ENCODE data around the gene PPP2R2D.

The PPP2R2D gene

GRCh38 chr10:131854579-131855335, 46.1 kb upstream of the PPP2R2D start:
- H3K27me3 ChIP-seq (replicated peaks; ENCODE audit: control insufficient read depth, insufficient read depth, low read length): no peaks in the 10 kb centered on the region
- DNase-seq (ENCODE audit: extremely low read depth, insufficient read length): no peak

GRCh38 chr10:131855461-131856401, 45.1 kb upstream of the PPP2R2D start:
- DNase-seq (ENCODE audit: extremely low read depth, insufficient read length): no peak
- no peaks in the 10 kb centered on the region for H3K36me3 ChIP-seq (ENCODE audit: control insufficient read depth, insufficient read depth, low read length)
- H3K4me3 ChIP-seq (replicated peaks; ENCODE audit: low read depth, low read length): no peak overlapping the region
- H3K27me3 ChIP-seq (replicated peaks; ENCODE audit: control insufficient read depth, insufficient read depth, low read length): no peaks in the 10 kb centered on the region
- no peak for TF ChIP-seq CTCF (IDR thresholded peaks at IDR 0.05; ENCODE audit: insufficient read depth, low read length, poor library complexity, severe bottlenecking)

More at GRCh38 chr10:131854579-131855335, 46.1 kb upstream of the PPP2R2D start:
- Histone ChIP-seq H3K36me3 (ENCODE audit: control insufficient read depth, insufficient read depth, low read length) (no peaks in the 10 kb centered on the region), H3K4me3 (replicated peaks; ENCODE audit: low read depth, low read length) (no peak overlapping the region)
- TF ChIP-seq CTCF (IDR thresholded peaks at IDR 0.05; ENCODE audit: insufficient read depth, low read length, poor library complexity, severe bottlenecking): no peak

- no peaks in the 10 kb centered on the region for H3K27me3 ChIP-seq (replicated peaks; ENCODE audit: control insufficient read depth, insufficient read depth, low read length)
- H3K36me3 ChIP-seq (ENCODE audit: control insufficient read depth, insufficient read depth, low read length): no peaks in the 10 kb centered on the region
- TF ChIP-seq CTCF (IDR thresholded peaks at IDR 0.05; ENCODE audit: insufficient read depth, low read length, poor library complexity, severe bottlenecking): no peak
- no peak overlapping the region for H3K4me3 ChIP-seq (replicated peaks; ENCODE audit: low read depth, low read length)
- DNase-seq (ENCODE audit: extremely low read depth, insufficient read length): no peak
Observed at GRCh38 chr10:131856441-131857094, 44.2 kb upstream of the PPP2R2D start.

- no peak for DNase-seq (ENCODE audit: extremely low read depth, insufficient read length)
- TF ChIP-seq CTCF (IDR thresholded peaks at IDR 0.05; ENCODE audit: insufficient read depth, low read length, poor library complexity, severe bottlenecking): no peak
- no peaks in the 10 kb centered on the region for H3K27me3 ChIP-seq (replicated peaks; ENCODE audit: control insufficient read depth, insufficient read depth, low read length)
- H3K36me3 ChIP-seq (ENCODE audit: control insufficient read depth, insufficient read depth, low read length): no peaks in the 10 kb centered on the region
- no peak overlapping the region for H3K4me3 ChIP-seq (replicated peaks; ENCODE audit: low read depth, low read length)
Observed at GRCh38 chr10:131857156-131858117, 43.4 kb upstream of the PPP2R2D start.

GRCh38 chr10:131858118-131858515, 42.7 kb upstream of the PPP2R2D start:
- no peaks in the 10 kb centered on the region for H3K27me3 ChIP-seq (replicated peaks; ENCODE audit: control insufficient read depth, insufficient read depth, low read length)
- no peak for DNase-seq (ENCODE audit: extremely low read depth, insufficient read length)
- no peaks in the 10 kb centered on the region for H3K36me3 ChIP-seq (ENCODE audit: control insufficient read depth, insufficient read depth, low read length)
- TF ChIP-seq CTCF (IDR thresholded peaks at IDR 0.05; ENCODE audit: insufficient read depth, low read length, poor library complexity, severe bottlenecking): no peak
- no peak overlapping the region for H3K4me3 ChIP-seq (replicated peaks; ENCODE audit: low read depth, low read length)

All from GM06990 (cell line).